GM21529 (cell line): ENCODE data around the gene MEAF6.

Experiments used
- ATAC-seq: cut with Tn5 transposase; IDR thresholded peaks from one replicate; pipeline ENCODE4 v1.9.1; 2021; ENCODE audit not compliant: unreplicated experiment

MEAF6 gene

GRCh38 chr1:37446874-37447273, 67.7 kb downstream of the MEAF6 start:
- ATAC-seq, result no peak

GRCh38 chr1:37442644-37443043, 71.9 kb downstream of the MEAF6 start:
- ATAC-seq, result no peak
